ENCODE results near the gene ASB14. TPM values are rescaled to one million over a fixed set of nuclear protein-coding genes. Genes with fewer than 3 reads are reported as not detected.

ASB14 gene
- total RNA-seq, 1 donor from 2014 or later, result not detected

- no peaks in the 10 kb centered on the region for H4K20me1 ChIP-seq (ENCODE audit: low read depth)
- H3K4me1 ChIP-seq, result peaks cover 4% of the 10 kb centered on the region
- H3K27ac ChIP-seq, result no peak overlapping the region
- H3K4me3 ChIP-seq, result no peak overlapping the region
- no peaks in the 10 kb centered on the region for H3K9me3 ChIP-seq (ENCODE audit: low read depth)
- no peak overlapping the region for H2AFZ ChIP-seq (replicated peaks)
- no peak overlapping the region for H3K4me2 ChIP-seq
- Mint-ChIP-seq H3K27me3 (ENCODE audit: insufficient read depth, low read depth) (no peaks in the 10 kb centered on the region), H3K36me3 (no peaks in the 10 kb centered on the region), H3K4me3 (no peak overlapping the region), H3K27ac (no peak overlapping the region), H3K9me3 (no peaks in the 10 kb centered on the region), H3K4me1 (peaks cover 2% of the 10 kb centered on the region)
- no peak overlapping the region for H3K9ac ChIP-seq
- H3F3A ChIP-seq (ENCODE audit: low read depth), result no peaks in the 10 kb centered on the region
- H3K27me3 ChIP-seq, result no peaks in the 10 kb centered on the region
- TF ChIP-seq EZH2phosphoT487 (IDR thresholded peaks at IDR 0.05) (no peak), CTCF (IDR thresholded peaks at IDR 0.05) (no peak), EZH2 (IDR thresholded peaks at IDR 0.05) (no peak)
- H3K79me2 ChIP-seq (ENCODE audit: low read depth), result no peaks in the 10 kb centered on the region
- no peak for DNase-seq (ENCODE audit: low spot score)
- no peaks in the 10 kb centered on the region for H3K36me3 ChIP-seq
Measured at GRCh38 chr3:57298041-57298440, 5.6 kb upstream of the ASB14 start.

GRCh38 chr3:57292897-57293526 lies 527 bp upstream of the ASB14 start:
- Histone ChIP-seq H3K4me1 (no peaks in the 10 kb centered on the region), H3K4me3 (no peak overlapping the region), H3K27me3 (no peaks in the 10 kb centered on the region), H3K36me3 (no peaks in the 10 kb centered on the region), H3K9ac (no peak overlapping the region), H3F3A (ENCODE audit: low read depth) (no peaks in the 10 kb centered on the region), H4K20me1 (ENCODE audit: low read depth) (no peaks in the 10 kb centered on the region), H2AFZ (replicated peaks) (no peak overlapping the region), H3K4me2 (no peak overlapping the region), H3K79me2 (ENCODE audit: low read depth) (no peaks in the 10 kb centered on the region), H3K27ac (no peak overlapping the region), H3K9me3 (ENCODE audit: low read depth) (no peaks in the 10 kb centered on the region)
- Mint-ChIP-seq H3K27ac (no peak overlapping the region), H3K4me3 (no peak overlapping the region), H3K4me1 (no peaks in the 10 kb centered on the region), H3K27me3 (ENCODE audit: insufficient read depth, low read depth) (peaks cover 3% of the 10 kb centered on the region), H3K36me3 (no peaks in the 10 kb centered on the region), H3K9me3 (no peaks in the 10 kb centered on the region)
- TF ChIP-seq EZH2phosphoT487 (IDR thresholded peaks at IDR 0.05), result no peak
- no peak for TF ChIP-seq CTCF (IDR thresholded peaks at IDR 0.05)
- TF ChIP-seq EZH2 (IDR thresholded peaks at IDR 0.05), result no peak
- no peak for DNase-seq (ENCODE audit: low spot score)

GRCh38 chr3:57288403-57288802 lies 4.1 kb downstream of the ASB14 start:
- no peak overlapping the region for H3K4me3 Mint-ChIP-seq
- TF ChIP-seq CTCF (IDR thresholded peaks at IDR 0.05) (no peak), EZH2phosphoT487 (IDR thresholded peaks at IDR 0.05) (no peak), EZH2 (IDR thresholded peaks at IDR 0.05) (no peak)
- Histone ChIP-seq H3K4me3 (no peak overlapping the region), H3K27ac (no peak overlapping the region), H4K20me1 (ENCODE audit: low read depth) (no peaks in the 10 kb centered on the region), H3K27me3 (no peaks in the 10 kb centered on the region), H3K79me2 (ENCODE audit: low read depth) (no peaks in the 10 kb centered on the region), H3F3A (ENCODE audit: low read depth) (no peaks in the 10 kb centered on the region), H3K4me2 (no peak overlapping the region), H3K9ac (no peak overlapping the region), H2AFZ (replicated peaks) (no peak overlapping the region), H3K4me1 (no peaks in the 10 kb centered on the region), H3K36me3 (peaks cover 6% of the 10 kb centered on the region), H3K9me3 (ENCODE audit: low read depth) (peaks cover 5% of the 10 kb centered on the region)
- H3K9me3 Mint-ChIP-seq, result peaks cover 2% of the 10 kb centered on the region
- DNase-seq (ENCODE audit: low spot score), result peak; percentile 54
- H3K27ac Mint-ChIP-seq, result no peak overlapping the region
- peaks cover 3% of the 10 kb centered on the region for H3K27me3 Mint-ChIP-seq (ENCODE audit: insufficient read depth, low read depth)
- no peaks in the 10 kb centered on the region for H3K4me1 Mint-ChIP-seq
- no peaks in the 10 kb centered on the region for H3K36me3 Mint-ChIP-seq

Data from neural progenitor cell (in vitro differentiated cells).